Panc1 (cell line): ENCODE data around the gene HAUS6. TPM values are rescaled to one million over a fixed set of nuclear protein-coding genes. Genes with fewer than 3 reads are reported as not detected.

ENCODE experiments used
- ATAC-seq: fragments of 200-7000 bp; cut with Tn5 transposase; 2 replicates; pipeline ENCODE4 v1.9.1; 2020; ENCODE audit warnings: mild to moderate bottlenecking, moderate library complexity
- BruUV-seq: library from RNA; stranded (reverse); fragments of 400-500 nt; replicated peaks from 2 replicates; lab custom pipeline; 2021; lab: Mats Ljungman, UMichigan
- CTCF ChIA-PET: fragments of 300-600 bp; sonication (Branson Sonifier 250); formaldehyde crosslinking; loops from one replicate; lab custom pipeline; 2022; ENCODE audit warnings: antibody characterized with exemption; lab: Charles Lee
- POLR2A ChIA-PET: fragments of 300-600 bp; sonication (Branson Sonifier 250); formaldehyde crosslinking; loops from one replicate; lab custom pipeline; 2022; ENCODE audit warnings: antibody characterized with exemption; lab: Charles Lee
- DNase-seq: peaks from one replicate; pipeline ENCODE4 v3.0.0-alpha.2; 2010; ENCODE audit warnings: low read depth, low spot score
- H3K27ac ChIP-seq: 2 replicates; pipeline ENCODE4 v1.5.1; 2011; ENCODE audit warnings: mild to moderate bottlenecking, low read length, inconsistent platforms
- H3K27me3 ChIP-seq: fragments of 200-500 bp; sonication (Bioruptor generic); 2 replicates; pipeline ENCODE4 v1.6.0; 2014; ENCODE audit warnings: low read length, inconsistent platforms; ENCODE audit not compliant: control insufficient read depth, insufficient read depth
- H3K36me3 ChIP-seq: fragments of 200-500 bp; sonication (Bioruptor generic); 2 replicates; pipeline ENCODE4 v1.5.1; 2014; ENCODE audit warnings: inconsistent platforms, mild to moderate bottlenecking, low read length, moderate library complexity; ENCODE audit not compliant: control insufficient read depth, insufficient read depth
- H3K4me1 ChIP-seq: 2 replicates; pipeline ENCODE4 v1.5.1; 2011; ENCODE audit warnings: inconsistent platforms, mild to moderate bottlenecking, low read length, moderate library complexity; ENCODE audit not compliant: control insufficient read depth, insufficient read depth
- H3K4me3 ChIP-seq, 2 experiments: 2 replicates each; pipeline ENCODE4 v1.5.1; 2011 to 2012; ENCODE audit warnings: low read depth in 2 of 2, low read length in 2 of 2, mild to moderate bottlenecking in 2 of 2, inconsistent platforms in 1 of 2, moderate library complexity in 1 of 2
- H3K9me3 ChIP-seq: fragments of 200-500 bp; sonication (Bioruptor generic); 2 replicates; pipeline ENCODE4 v1.5.1; 2014; ENCODE audit warnings: low read depth, mild to moderate bottlenecking, inconsistent platforms, low read length, moderate library complexity; ENCODE audit not compliant: control insufficient read depth, insufficient read depth
- CTCF ChIP-seq: fragments of 450-650 bp; IDR thresholded peaks from 2 replicates; pipeline ENCODE4 v1.5.1; 2017; ENCODE audit warnings: mild to moderate bottlenecking
- POLR2AphosphoS5 ChIP-seq: IDR thresholded peaks from 2 replicates; pipeline ENCODE4 v1.6.1; 2012; ENCODE audit warnings: mild to moderate bottlenecking, low read depth, low read length, moderate library complexity
- REST ChIP-seq, 2 experiments: IDR thresholded peaks; 2 replicates each; pipeline ENCODE4 v1.6.1; 2011 to 2012; ENCODE audit warnings: low read depth in 2 of 2, control low read depth in 1 of 2, low read length in 1 of 2, mild to moderate bottlenecking in 1 of 2, moderate library complexity in 1 of 2; ENCODE audit not compliant: insufficient read depth in 1 of 2
- SIN3A ChIP-seq: IDR thresholded peaks from 2 replicates; pipeline ENCODE4 v1.6.1; 2012; ENCODE audit warnings: low read depth, mild to moderate bottlenecking, low read length, moderate library complexity, borderline replicate concordance; ENCODE audit not compliant: insufficient read depth
- TCF7L2 ChIP-seq: IDR thresholded peaks from 2 replicates; pipeline ENCODE4 v1.6.1; 2011; ENCODE audit warnings: mild to moderate bottlenecking, low read depth, low read length, inconsistent platforms
- in situ Hi-C: cut with HindIII; loops from 2 replicates; pipeline ENCODE4 v1.10.0; 2016; ENCODE audit warnings: low sequenced_read_pairs, low pct_unique_long_range_greater_than_20kb
- intact Hi-C: fragments of 100-400 bp; cut with micrococcal nuclease; formaldehyde crosslinking; loops from one replicate; pipeline ENCODE4 v1.10.0; 2022; ENCODE audit not compliant: unreplicated experiment
- total RNA-seq: library from RNA; stranded (reverse); gene quantifications from one replicate; pipeline ENCODE4 v1.2.1, GENCODE V29; 2021; ENCODE audit not compliant: unreplicated experiment

HAUS6 gene
- total RNA-seq, 1 experiment from 2014 or later: 9.3 TPM

DNA sequence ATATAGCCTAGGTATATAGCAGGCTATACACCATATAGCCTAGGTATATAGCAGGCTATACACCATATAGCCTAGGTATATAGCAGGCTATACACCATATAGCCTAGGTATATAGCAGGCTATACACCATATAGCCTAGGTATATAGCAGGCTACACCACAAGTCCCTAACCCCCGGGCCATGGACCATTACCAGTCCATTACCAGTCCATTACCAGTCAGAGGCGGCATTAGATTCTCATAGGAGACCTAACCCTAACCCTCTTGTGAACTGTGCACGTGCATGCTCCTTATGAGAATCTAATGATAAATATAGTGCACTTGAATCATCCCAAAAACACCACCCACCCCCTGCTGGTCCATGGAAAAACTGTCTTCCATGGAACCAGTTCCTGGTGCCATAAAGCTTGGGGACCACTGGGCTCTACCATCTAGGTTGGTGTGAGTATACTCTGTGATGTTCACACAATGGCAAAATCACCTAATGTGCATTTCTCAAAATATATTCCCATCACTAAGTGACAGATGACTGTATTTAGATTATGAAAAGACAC, 19.9 kb upstream of the HAUS6 start:
- Histone ChIP-seq H3K4me1 (no peaks in the 10 kb centered on the region), H3K36me3 (no peaks in the 10 kb centered on the region; the same call in 1 of the 2 replicates), H3K9me3 (no peaks in the 10 kb centered on the region), H3K27me3 (no peaks in the 10 kb centered on the region), H3K4me3 (no peak overlapping the region), H3K27ac (no peak overlapping the region)
- BruUV-seq: no TSS peak
- intact Hi-C loops (no loop called here), in situ Hi-C loops (no loop called here)
- no peak for ATAC-seq
- ChIA-PET POLR2A (no interaction called here), CTCF (no interaction called here)
- TF ChIP-seq SIN3A (no peak), POLR2AphosphoS5 (no peak), REST (IDR thresholded peaks at IDR 0.05; ENCODE audit: insufficient read depth in 1 of 2, low read depth in 2 of 2, low read length in 1 of 2) (no peak), CTCF (no peak), TCF7L2 (no peak)
- no peak for DNase-seq

DNA sequence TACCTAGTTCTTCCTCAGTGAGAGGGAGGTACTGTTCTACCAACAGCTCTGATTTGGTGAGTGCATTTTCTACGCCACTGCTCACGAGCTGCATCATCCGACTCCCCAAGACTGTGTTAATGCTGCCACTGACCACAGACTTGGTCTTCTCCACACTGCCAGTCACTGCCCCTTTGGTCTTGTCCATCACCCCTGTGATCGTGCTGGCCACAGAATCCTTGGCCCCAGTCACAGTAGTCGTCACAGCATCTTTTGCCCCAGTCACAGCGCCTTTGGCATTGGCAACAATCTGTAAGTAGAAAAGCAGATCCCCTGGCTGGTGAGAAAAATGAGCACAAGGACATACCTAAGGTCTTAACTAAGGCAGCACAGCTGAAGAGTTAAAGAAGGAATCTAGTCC, 18.2 kb upstream of the HAUS6 start:
- DNase-seq (no peak), ATAC-seq (no peak)
- H3K9me3 ChIP-seq: no peaks in the 10 kb centered on the region
- in situ Hi-C loops: no loop called here
- no peaks in the 10 kb centered on the region for H3K36me3 ChIP-seq
- ChIA-PET CTCF (no interaction called here), POLR2A (no interaction called here)
- no TSS peak for BruUV-seq
- no peak overlapping the region for H3K27ac ChIP-seq
- no peaks in the 10 kb centered on the region for H3K4me1 ChIP-seq
- intact Hi-C loops: no loop called here
- no peaks in the 10 kb centered on the region for H3K27me3 ChIP-seq
- H3K4me3 ChIP-seq: no peak overlapping the region
- no peak for TF ChIP-seq POLR2AphosphoS5
- TF ChIP-seq CTCF: no peak
- no peak for TF ChIP-seq REST (IDR thresholded peaks at IDR 0.05; ENCODE audit: insufficient read depth in 1 of 2, low read depth in 2 of 2, low read length in 1 of 2)
- TF ChIP-seq TCF7L2: no peak
- no peak for TF ChIP-seq SIN3A
